ENCODE results near the gene GPBP1L1. TPM values are rescaled to one million over a fixed set of nuclear protein-coding genes. Genes with fewer than 3 reads are reported as not detected.

GPBP1L1 gene
- total RNA-seq, 4 donors from 2014 or later: 161 to 258 (median 238) TPM

DNA sequence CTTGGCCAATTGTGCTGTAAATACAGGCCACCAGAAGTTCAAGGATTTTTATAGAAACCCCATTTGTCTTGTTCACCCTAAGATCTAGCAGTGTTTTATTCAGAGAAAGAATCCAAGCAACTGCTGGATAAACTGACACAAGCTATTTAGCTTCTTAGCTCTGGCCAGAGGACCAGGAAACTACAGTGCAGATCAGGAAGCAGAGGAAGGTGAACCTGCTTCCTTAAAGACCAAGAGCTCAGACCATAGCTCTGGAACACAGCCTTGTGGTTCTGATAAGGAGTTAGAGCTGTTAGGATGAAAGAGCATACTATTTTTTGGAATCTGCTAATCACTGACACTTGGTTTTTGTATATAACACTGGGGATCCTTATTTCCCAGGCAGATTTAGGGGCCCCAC lies 57.3 kb downstream of the GPBP1L1 start:
- no peaks in the 10 kb centered on the region for H3K4me1 ChIP-seq

DNA sequence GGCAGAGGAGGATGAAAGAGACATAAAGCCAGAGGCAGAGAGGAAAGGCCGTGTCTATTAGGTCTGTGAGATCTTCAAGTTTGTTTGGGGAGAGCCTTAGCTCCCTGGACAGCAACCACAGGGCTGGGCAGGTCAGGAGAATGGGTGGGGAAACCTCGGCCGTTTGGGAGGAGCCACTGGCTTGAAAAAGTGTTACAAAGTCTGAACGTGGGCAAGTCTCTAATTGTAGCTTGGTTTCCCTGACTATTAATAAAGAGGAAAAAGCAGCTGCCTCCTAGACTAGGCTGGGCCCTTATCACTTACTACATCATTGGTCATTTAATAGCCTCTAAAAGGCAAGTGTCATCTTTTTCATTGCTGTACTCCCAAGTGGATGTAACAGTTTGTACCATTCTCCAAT lies 62.4 kb downstream of the GPBP1L1 start, which contains the start of gene CCDC17:
CCDC17 (minus strand) TSS at position 83 of the 400 bp plus-strand sequence. CDS start 145 bp downstream, outside the sequence.
- Histone ChIP-seq H3K27me3 (no peaks in the 10 kb centered on the region), H3K36me3 (peaks cover 0 to 53% (median 0%) of the 10 kb centered on the region in 3 donors), H3K4me3 (peak within 1 kb of the TSS in 1 of 4 donors; percentile 17), H3K27ac (peak within 1 kb of the TSS in 1 of 4 donors; percentile 28), H3K9me3 (no peaks in the 10 kb centered on the region), H3K4me1 (peaks cover 0 to 8% (median 0%) of the 10 kb centered on the region in 4 donors)
- no peak for DNase-seq
- TF ChIP-seq, protein P1, sequence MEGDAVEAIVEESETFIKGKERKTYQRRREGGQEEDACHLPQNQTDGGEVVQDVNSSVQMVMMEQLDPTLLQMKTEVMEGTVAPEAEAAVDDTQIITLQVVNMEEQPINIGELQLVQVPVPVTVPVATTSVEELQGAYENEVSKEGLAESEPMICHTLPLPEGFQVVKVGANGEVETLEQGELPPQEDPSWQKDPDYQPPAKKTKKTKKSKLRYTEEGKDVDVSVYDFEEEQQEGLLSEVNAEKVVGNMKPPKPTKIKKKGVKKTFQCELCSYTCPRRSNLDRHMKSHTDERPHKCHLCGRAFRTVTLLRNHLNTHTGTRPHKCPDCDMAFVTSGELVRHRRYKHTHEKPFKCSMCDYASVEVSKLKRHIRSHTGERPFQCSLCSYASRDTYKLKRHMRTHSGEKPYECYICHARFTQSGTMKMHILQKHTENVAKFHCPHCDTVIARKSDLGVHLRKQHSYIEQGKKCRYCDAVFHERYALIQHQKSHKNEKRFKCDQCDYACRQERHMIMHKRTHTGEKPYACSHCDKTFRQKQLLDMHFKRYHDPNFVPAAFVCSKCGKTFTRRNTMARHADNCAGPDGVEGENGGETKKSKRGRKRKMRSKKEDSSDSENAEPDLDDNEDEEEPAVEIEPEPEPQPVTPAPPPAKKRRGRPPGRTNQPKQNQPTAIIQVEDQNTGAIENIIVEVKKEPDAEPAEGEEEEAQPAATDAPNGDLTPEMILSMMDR (IDR thresholded peaks at IDR 0.05): no peak
- no peak for TF ChIP-seq POLR2A (IDR thresholded peaks at IDR 0.05)

More for the DNA sequence above, 57.3 kb downstream of the GPBP1L1 start:
- Histone ChIP-seq H3K27ac (no peak overlapping the region), H3K27me3 (no peaks in the 10 kb centered on the region), H3K9me3 (no peaks in the 10 kb centered on the region), H3K36me3 (peaks cover 0 to 87% (median 0%) of the 10 kb centered on the region in 3 donors), H3K4me3 (no peak overlapping the region)
- DNase-seq: no peak
- TF ChIP-seq POLR2A (IDR thresholded peaks at IDR 0.05): no peak
- TF ChIP-seq, protein P1 (IDR thresholded peaks at IDR 0.05): no peak

DNA sequence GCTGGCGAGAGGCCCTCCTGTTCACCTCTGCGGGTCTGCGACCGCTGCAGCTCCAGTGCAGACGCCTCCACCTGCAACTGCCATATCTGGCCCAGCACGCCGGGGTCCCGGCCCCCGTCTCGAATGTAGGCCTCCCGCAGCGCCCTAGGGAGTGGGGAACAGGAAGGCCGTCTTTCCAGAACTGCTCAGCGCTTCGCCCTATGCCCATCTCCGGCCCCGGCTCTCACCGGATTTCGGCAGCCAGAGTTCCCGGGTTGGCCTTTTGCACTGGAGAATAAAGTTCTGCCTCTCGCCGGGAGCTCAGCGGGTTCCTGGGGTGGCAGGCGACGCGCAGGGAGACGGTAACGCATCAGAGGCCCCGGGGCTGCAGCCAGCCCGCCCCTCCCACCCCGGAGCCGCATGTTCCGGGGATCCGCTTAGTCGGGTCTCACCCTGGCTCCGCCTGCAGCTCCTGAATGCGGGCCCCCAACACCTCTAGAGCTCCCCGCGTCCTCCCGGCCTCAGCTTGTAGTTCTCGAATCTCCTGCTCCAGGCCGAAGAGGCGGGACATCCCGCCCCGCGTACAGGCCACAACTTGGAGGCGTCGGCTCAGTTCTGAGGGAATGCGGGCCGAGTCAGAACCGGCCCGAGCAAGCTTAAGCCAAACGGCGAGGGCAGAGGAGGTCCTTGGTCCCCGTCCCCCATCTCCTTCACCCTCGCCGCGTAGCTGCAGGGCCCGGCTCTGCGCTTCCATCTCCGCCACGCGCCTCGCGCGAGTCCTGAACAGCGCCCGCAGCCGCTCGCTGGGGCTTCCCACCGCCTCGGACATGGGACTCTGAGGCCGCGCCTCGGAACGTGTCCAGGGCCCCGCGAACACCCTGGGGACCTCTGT lies 63.6 kb downstream of the GPBP1L1 start:
- H3K4me3 ChIP-seq: peak overlapping the region in 1 of 4 donors; percentile 17
- TF ChIP-seq, protein P1 (IDR thresholded peaks at IDR 0.05): no peak
- no peak for TF ChIP-seq POLR2A (IDR thresholded peaks at IDR 0.05)
- H3K9me3 ChIP-seq: no peaks in the 10 kb centered on the region
- peaks cover 0 to 42% (median 0%) of the 10 kb centered on the region in 3 donors for H3K36me3 ChIP-seq
- no peak for DNase-seq
- no peak overlapping the region for H3K27ac ChIP-seq
- H3K27me3 ChIP-seq: no peaks in the 10 kb centered on the region
- H3K4me1 ChIP-seq: peaks cover 0 to 8% (median 0%) of the 10 kb centered on the region in 4 donors

DNA sequence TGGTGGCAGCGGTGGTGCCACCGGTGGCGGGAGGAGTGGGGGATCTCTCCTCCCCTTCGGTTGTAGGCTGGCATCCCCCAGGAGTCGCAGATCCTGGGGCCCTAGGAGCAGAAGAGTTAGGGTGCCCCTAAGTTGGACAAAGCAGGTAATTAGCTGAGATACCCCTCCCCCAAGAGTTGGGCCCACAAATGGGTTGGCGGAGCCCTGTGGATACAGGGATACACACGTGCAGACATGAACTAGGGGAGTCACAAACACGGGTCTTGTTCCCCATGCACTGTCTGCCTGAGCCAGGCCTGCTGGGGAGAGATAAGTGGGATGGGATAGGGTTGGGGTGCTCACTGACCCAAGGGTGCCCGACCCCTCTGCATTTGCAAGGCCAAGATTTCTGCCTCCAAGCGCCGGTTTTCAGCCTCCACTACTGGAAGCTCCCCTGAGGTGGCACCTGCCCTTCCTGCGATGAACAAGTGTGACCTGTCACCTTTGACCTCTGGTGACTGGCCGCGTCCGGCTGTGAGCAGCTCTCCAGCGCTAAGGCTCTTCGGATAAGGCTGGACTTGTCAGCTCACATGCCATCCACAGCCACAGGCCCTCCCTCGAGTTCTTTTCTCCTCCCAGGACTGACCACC lies 64.3 kb downstream of the GPBP1L1 start:
- DNase-seq: no peak
- Histone ChIP-seq H3K27ac (peak overlapping the region in 2 of 4 donors; percentile 8 to 37), H3K4me3 (no peak overlapping the region)

DNA sequence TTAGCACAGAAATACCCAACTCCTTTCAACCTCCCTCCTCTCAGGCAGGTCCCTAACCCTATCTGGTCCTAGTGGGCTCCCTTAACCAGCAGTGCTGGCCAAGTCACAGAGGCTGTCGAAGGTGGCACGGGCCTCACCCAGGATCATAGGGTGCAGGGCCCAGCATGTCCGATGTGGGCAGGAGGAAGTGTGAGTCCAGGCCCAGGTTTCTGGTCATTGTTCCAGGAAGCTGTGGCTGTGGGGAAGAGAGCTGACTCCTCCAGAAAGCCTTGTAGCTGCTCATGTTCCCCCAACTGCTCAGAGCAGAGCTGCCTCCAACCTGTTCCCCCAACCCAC lies 64.9 kb downstream of the GPBP1L1 start:
- Histone ChIP-seq H3K36me3 (peaks cover 0 to 43% (median 0%) of the 10 kb centered on the region in 3 donors), H3K4me1 (peaks cover 0 to 8% (median 0%) of the 10 kb centered on the region in 4 donors), H3K4me3 (no peak overlapping the region), H3K9me3 (no peaks in the 10 kb centered on the region), H3K27me3 (no peaks in the 10 kb centered on the region), H3K27ac (peak overlapping the region in 2 of 4 donors; percentile 8 to 37)
- DNase-seq: no peak
- no peak for TF ChIP-seq POLR2A (IDR thresholded peaks at IDR 0.05)
- TF ChIP-seq, protein P1 (IDR thresholded peaks at IDR 0.05): no peak

More for the DNA sequence above, 64.3 kb downstream of the GPBP1L1 start:
- H3K4me1 ChIP-seq: peaks cover 0 to 8% (median 0%) of the 10 kb centered on the region in 4 donors
- peaks cover 0 to 43% (median 0%) of the 10 kb centered on the region in 3 donors for H3K36me3 ChIP-seq
- no peaks in the 10 kb centered on the region for H3K9me3 ChIP-seq
- no peak for TF ChIP-seq POLR2A (IDR thresholded peaks at IDR 0.05)
- TF ChIP-seq, protein P1 (IDR thresholded peaks at IDR 0.05): no peak
- H3K27me3 ChIP-seq: no peaks in the 10 kb centered on the region
